Aorta (tissue), 5 donors: ENCODE data around the gene STYX. TPM values are rescaled to one million over a fixed set of nuclear protein-coding genes. Genes with fewer than 3 reads are reported as not detected.
A peak's percentile ranks its signal among the peaks of the same experiment; 100 is the strongest.

Experiments
- ATAC-seq: fragments of 200-7000 bp; cut with Tn5 transposase; one replicate; pipeline ENCODE4 v1.9.1; 2022; ENCODE audit warnings: moderate library complexity; ENCODE audit not compliant: low FRiP score
- DNase-seq, 2 donors: peaks; one replicate each; pipeline ENCODE4 v3.0.0-alpha.2; 2020
- H3K27ac ChIP-seq, 2 donors: one replicate each; pipeline ENCODE4 v1.5.1; 2013; ENCODE audit warnings: low read length in 2 of 2, mild to moderate bottlenecking in 2 of 2, moderate library complexity in 2 of 2, control low read depth in 1 of 2, inconsistent platforms in 1 of 2, low read depth in 1 of 2
- H3K27me3 ChIP-seq, 2 donors: one replicate each; pipeline ENCODE4 v1.6.1; 2013; ENCODE audit warnings: control low read depth in 1 of 2, low read length in 1 of 2, mild to moderate bottlenecking in 1 of 2, moderate library complexity in 1 of 2; ENCODE audit not compliant: insufficient read depth in 2 of 2, control insufficient read depth in 1 of 2
- H3K36me3 ChIP-seq, 2 donors: one replicate each; pipeline ENCODE4 v1.6.1; 2013; ENCODE audit warnings: control low read depth in 1 of 2, low read length in 1 of 2, mild to moderate bottlenecking in 1 of 2; ENCODE audit not compliant: insufficient read depth in 2 of 2, control insufficient read depth in 1 of 2
- H3K4me1 ChIP-seq, 2 donors: one replicate each; pipeline ENCODE4 v1.6.1; 2013; ENCODE audit warnings: low read length in 2 of 2, control low read depth in 1 of 2, mild to moderate bottlenecking in 1 of 2, moderate library complexity in 1 of 2; ENCODE audit not compliant: insufficient read depth in 2 of 2, control insufficient read depth in 1 of 2
- H3K4me3 ChIP-seq, 2 donors: one replicate each; pipeline ENCODE4 v1.5.1; 2013; ENCODE audit warnings: low read length in 2 of 2, control low read depth in 1 of 2, mild to moderate bottlenecking in 1 of 2
- H3K9me3 ChIP-seq: one replicate; pipeline ENCODE4 v1.6.1; 2013; ENCODE audit warnings: mild to moderate bottlenecking, low read length; ENCODE audit not compliant: control insufficient read depth
- WGBS, 2 donors: extraction: QIAGEN DNeasy Blood & Tissue Kit; methylation state at CpG; one replicate each; pipeline ENCODE4 v1.1.7; 2013; 5-methylcytosine and 5-hydroxymethylcytosine counted together
- intact Hi-C, 2 donors: fragments of 100-400 bp; cut with DNase I; formaldehyde crosslinking; loops; one replicate each; pipeline versions ENCODE4 v1.14.2 to v1.15.0; 2022
- polyA plus RNA-seq, 2 donors: library from polyadenylated mRNA; stranded (reverse); fragments of 200-250 nt; gene quantifications; one replicate each; pipeline ENCODE4 v1.2.3, GENCODE V29; 2013
- total RNA-seq, 2 donors: library from RNA; stranded (reverse); fragmentation: NEBNext Ultra II Directional; extraction: Animal tissue kit (Norgen Biotek cat#: 25700); gene quantifications; one replicate each; pipeline ENCODE4 v1.2.1, GENCODE V29; 2021
- donor health status: healthy with polysubstance abuse.
- donor health status: Bipolar disorder and iron deficiency.
- donor health status: DM: no; HTN: no; CAD: no.
- donor health status: DM: no; HTN: no; CAD: no.
- donor health status: DM: yes; HTN: yes; CAD: no.

Gene STYX
- total and polyA plus RNA-seq, 4 donors: 5.3 to 15.5 (median 13.5) TPM

- 75 to 80% methylated on average over 3 of the region's 3 CpGs for WGBS, 2 donors
- H3K4me1 ChIP-seq: no peaks in the 10 kb centered on the region
- no peak overlapping the region for H3K4me3 ChIP-seq
- H3K9me3 ChIP-seq: no peaks in the 10 kb centered on the region
- H3K27ac ChIP-seq: no peak overlapping the region
- DNase-seq (no peak), ATAC-seq (no peak)
- H3K27me3 ChIP-seq: no peaks in the 10 kb centered on the region
- intact Hi-C loops: no loop called here
- peaks cover 0 to 9% of the 10 kb centered on the region in 2 donors for H3K36me3 ChIP-seq
Observed at GRCh38 chr14:52767058-52767833, 37.3 kb downstream of the STYX start.

DNA sequence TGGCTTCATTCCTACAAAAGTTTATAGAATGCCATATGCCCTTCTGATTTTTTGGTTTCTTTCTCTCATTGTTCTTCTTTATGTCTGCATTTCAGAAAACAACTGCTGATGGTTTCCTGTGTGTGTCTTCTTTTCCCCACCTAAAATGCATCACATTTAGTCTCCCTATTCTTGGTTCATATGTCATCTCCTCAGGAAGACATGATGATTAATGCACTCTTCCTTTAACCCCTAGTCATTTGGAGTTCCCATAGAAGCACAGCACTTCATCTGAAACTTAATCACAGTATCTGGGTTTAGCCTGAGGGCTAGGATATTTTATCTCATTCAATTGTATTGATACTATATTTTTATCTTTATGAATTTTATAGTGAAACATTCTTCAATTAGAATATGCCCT is 39.9 kb downstream of the STYX start:
- DNase-seq (no peak), ATAC-seq (no peak)
- no peaks in the 10 kb centered on the region for H3K27me3 ChIP-seq
- H3K4me1 ChIP-seq: no peaks in the 10 kb centered on the region
- intact Hi-C loops: no loop called here
- H3K4me3 ChIP-seq: no peak overlapping the region
- H3K27ac ChIP-seq: no peak overlapping the region
- peaks cover under 1 to 9% of the 10 kb centered on the region in 2 donors for H3K36me3 ChIP-seq
- no peaks in the 10 kb centered on the region for H3K9me3 ChIP-seq

DNA sequence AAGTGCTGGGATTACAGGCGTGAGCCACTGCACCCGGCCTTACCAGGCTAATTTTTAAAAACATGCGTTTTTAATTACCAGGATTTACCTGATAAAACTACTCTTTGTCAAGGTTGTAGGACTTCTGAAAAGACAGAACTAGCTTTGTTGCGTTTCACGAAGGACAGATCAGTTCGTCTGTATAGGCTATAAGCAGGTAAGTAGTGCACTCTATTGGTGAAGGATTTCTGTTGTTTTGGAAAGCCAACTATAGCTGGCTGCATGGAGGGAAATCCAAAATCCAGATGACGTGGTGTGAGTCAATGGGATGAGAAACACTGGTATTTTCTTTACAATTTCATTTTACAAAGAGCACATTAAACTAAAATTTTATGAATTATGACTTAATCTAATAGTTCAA is 46.9 kb downstream of the STYX start:
- intact Hi-C loops: no loop called here
- DNase-seq: no peak
- H3K36me3 ChIP-seq: peaks cover 2 to 6% of the 10 kb centered on the region in 2 donors

GRCh38 chr14:52778702-52779101 is 48.7 kb downstream of the STYX start:
- Histone ChIP-seq H3K4me1 (no peaks in the 10 kb centered on the region), H3K9me3 (no peaks in the 10 kb centered on the region), H3K4me3 (no peak overlapping the region), H3K36me3 (peaks cover 2 to 6% of the 10 kb centered on the region in 2 donors), H3K27ac (no peak overlapping the region), H3K27me3 (no peaks in the 10 kb centered on the region)
- 90 to 91% methylated on average over 7 of the region's 7 CpGs for WGBS, 2 donors
- DNase-seq (no peak), ATAC-seq (no peak)
- intact Hi-C loops: no loop called here

More for the DNA sequence above, 46.9 kb downstream of the STYX start:
- Histone ChIP-seq H3K9me3 (no peaks in the 10 kb centered on the region), H3K27ac (no peak overlapping the region), H3K27me3 (no peaks in the 10 kb centered on the region), H3K4me3 (no peak overlapping the region), H3K4me1 (no peaks in the 10 kb centered on the region)
- no peak for ATAC-seq
- WGBS, 2 donors: 84 to 88% methylated on average over 7 of the region's 7 CpGs

- Histone ChIP-seq H3K36me3 (no peaks in the 10 kb centered on the region), H3K4me3 (no peak overlapping the region), H3K27ac (no peak overlapping the region), H3K4me1 (no peaks in the 10 kb centered on the region), H3K9me3 (no peaks in the 10 kb centered on the region), H3K27me3 (no peaks in the 10 kb centered on the region)
- ATAC-seq (no peak), DNase-seq (no peak)
- intact Hi-C loops: loop anchor here in 1 of 2 donors (10.0 kb wide), 1 partner anchor 46 kb away; the partner anchor contains the start of gene STYX
- 81 to 89% methylated on average over 1 of the region's 1 CpG for WGBS, 2 donors
Observed at GRCh38 chr14:52780893-52781292, 50.9 kb downstream of the STYX start.

DNA sequence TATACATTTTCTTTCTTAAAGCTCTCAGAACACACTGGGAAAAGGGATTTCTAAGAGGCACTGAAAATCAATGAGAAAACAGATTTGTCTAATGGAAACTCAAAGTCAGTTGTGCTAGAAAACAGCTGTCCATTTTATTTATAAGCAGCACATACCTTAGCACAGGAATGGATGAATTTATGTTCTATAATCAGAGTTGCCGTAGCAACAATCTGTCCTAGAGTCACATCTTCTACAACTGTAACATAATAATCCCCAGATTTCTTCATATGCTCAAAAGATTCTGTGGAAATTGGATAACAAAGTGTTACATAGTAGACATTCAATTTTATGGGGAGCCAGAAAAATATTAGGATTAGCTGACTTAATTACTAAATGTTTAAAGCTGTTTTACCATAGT is 51.7 kb downstream of the STYX start:
- H3K4me3 ChIP-seq: no peak overlapping the region
- no peaks in the 10 kb centered on the region for H3K27me3 ChIP-seq
- H3K36me3 ChIP-seq: no peaks in the 10 kb centered on the region
- no peak overlapping the region for H3K27ac ChIP-seq
- no peaks in the 10 kb centered on the region for H3K9me3 ChIP-seq
- intact Hi-C loops: loop anchor here in 1 of 2 donors (10.0 kb wide), 1 partner anchor 47 kb away; the partner anchor contains the start of gene STYX
- no peak for ATAC-seq
- 97 to 98% methylated on average over 1 of the region's 1 CpG for WGBS, 2 donors
- H3K4me1 ChIP-seq: no peaks in the 10 kb centered on the region
- DNase-seq: no peak

GRCh38 chr14:52783206-52783605 is 53.2 kb downstream of the STYX start:
- 16 to 22% methylated on average over 1 of the region's 1 CpG for WGBS, 2 donors
- intact Hi-C loops: loop anchor here in 1 of 2 donors (10.0 kb wide), 1 partner anchor 48 kb away; the partner anchor contains the start of gene STYX
- Histone ChIP-seq H3K4me3 (no peak overlapping the region), H3K9me3 (no peaks in the 10 kb centered on the region), H3K27ac (no peak overlapping the region), H3K36me3 (no peaks in the 10 kb centered on the region), H3K27me3 (no peaks in the 10 kb centered on the region), H3K4me1 (no peaks in the 10 kb centered on the region)
- no peak for DNase-seq
- ATAC-seq: no peak

DNA sequence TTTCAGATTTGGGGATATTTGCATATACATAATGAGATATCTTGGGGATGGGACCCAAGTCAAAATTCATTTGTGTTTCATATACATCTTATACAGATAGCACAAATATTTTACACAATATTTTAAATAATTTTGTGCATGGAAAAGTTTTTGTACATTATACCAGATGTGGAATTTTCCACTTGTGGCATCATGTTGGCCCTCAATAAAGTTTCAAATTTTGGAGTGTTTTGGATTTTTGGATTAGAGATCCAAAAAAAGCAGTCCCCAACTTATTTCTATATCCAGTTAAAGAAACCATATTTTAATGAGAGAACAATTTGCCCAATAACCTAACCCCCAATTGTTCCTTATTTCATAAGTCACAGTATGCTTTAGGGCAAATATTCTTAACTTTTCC is 56.9 kb downstream of the STYX start:
- no peak for ATAC-seq
- no peak overlapping the region for H3K4me3 ChIP-seq
- H3K36me3 ChIP-seq: no peaks in the 10 kb centered on the region
- no peak for DNase-seq
- no peak overlapping the region for H3K27ac ChIP-seq
- no peaks in the 10 kb centered on the region for H3K9me3 ChIP-seq
- intact Hi-C loops: loop anchor here in 1 of 2 donors (10.0 kb wide), 1 partner anchor 52 kb away; the partner anchor contains the start of gene STYX
- no peaks in the 10 kb centered on the region for H3K27me3 ChIP-seq
- H3K4me1 ChIP-seq: no peaks in the 10 kb centered on the region

DNA sequence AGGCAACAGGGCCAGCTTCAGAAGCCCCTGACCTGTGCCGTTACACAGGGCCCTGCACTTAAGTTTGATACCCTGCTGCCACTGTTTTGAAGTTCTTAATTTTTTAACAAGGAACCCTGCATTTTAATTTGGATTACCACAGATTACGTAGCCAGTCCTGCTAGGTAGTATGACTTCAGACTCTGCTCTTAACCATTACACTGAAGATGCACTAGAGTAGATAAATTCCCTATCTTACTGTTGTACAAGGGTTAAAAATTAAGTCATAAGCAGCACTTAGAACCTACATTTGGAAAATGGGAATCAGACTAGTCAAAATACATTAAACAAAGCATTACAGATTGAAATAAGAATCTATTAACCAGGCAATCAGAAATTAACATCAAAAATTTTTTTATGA is 59.2 kb downstream of the STYX start:
- Histone ChIP-seq H3K4me1 (no peaks in the 10 kb centered on the region), H3K4me3 (peak overlapping the region in 1 of 2 donors; percentile 18), H3K27ac (no peak overlapping the region), H3K36me3 (no peaks in the 10 kb centered on the region), H3K9me3 (no peaks in the 10 kb centered on the region), H3K27me3 (no peaks in the 10 kb centered on the region)
- DNase-seq: no peak
- no peak for ATAC-seq
- WGBS, 2 donors: 59 to 62% methylated on average over 2 of the region's 2 CpGs
- intact Hi-C loops: loop anchor here in 1 of 2 donors (10.0 kb wide), 1 partner anchor 54 kb away; the partner anchor contains the start of gene STYX
